HEK293T (cell line): ENCODE measurements around the gene RHBDD1.

Source experiments
- CTCF ChIA-PET: fragments of 350-600 bp; formaldehyde crosslinking; extraction: SDS; loops from one replicate; lab custom pipeline; 2021; ENCODE audit warnings: antibody characterized with exemption, inconsistent platforms; lab: Yijun Ruan, JAX
- POLR2A ChIA-PET: fragments of 350-600 bp; formaldehyde crosslinking; extraction: SDS; loops from one replicate; lab custom pipeline; 2020; ENCODE audit warnings: antibody characterized with exemption, inconsistent platforms; lab: Yijun Ruan, JAX
- DNase-seq: peaks from one replicate; pipeline ENCODE4 v3.0.0; 2012; ENCODE audit warnings: mixed read lengths; ENCODE audit errors: extremely low spot score
- ARNT ChIP-seq: fragments of 450-650 bp; IDR thresholded peaks from 2 replicates; pipeline ENCODE4 v1.6.1; 2017; ENCODE audit warnings: mild to moderate bottlenecking
- BHLHE40 ChIP-seq: fragments of 450-650 bp; IDR thresholded peaks from 2 replicates; pipeline ENCODE4 v1.6.1; 2016; ENCODE audit warnings: mild to moderate bottlenecking, moderate library complexity, borderline replicate concordance
- CTBP1 ChIP-seq: fragments of 450-650 bp; IDR thresholded peaks from 2 replicates; pipeline ENCODE4 v1.6.1; 2016; ENCODE audit warnings: borderline replicate concordance
- ELF4 ChIP-seq: fragments of 450-650 bp; IDR thresholded peaks from 2 replicates; pipeline ENCODE4 v1.6.1; 2017; ENCODE audit warnings: antibody characterized with exemption
- FOXA1 ChIP-seq: fragments of 450-650 bp; IDR thresholded peaks from 2 replicates; pipeline ENCODE4 v1.6.1; 2016; ENCODE audit warnings: mild to moderate bottlenecking
- FOXK2 ChIP-seq: fragments of 450-650 bp; IDR thresholded peaks from 2 replicates; pipeline ENCODE4 v1.6.1; 2016; ENCODE audit warnings: mild to moderate bottlenecking
- FOXM1 ChIP-seq: fragments of 450-650 bp; IDR thresholded peaks from 2 replicates; pipeline ENCODE4 v1.6.1; 2017; ENCODE audit warnings: mild to moderate bottlenecking, borderline replicate concordance
- HDGF ChIP-seq: fragments of 450-650 bp; IDR thresholded peaks from 2 replicates; pipeline ENCODE4 v1.6.1; 2017; ENCODE audit warnings: antibody characterized with exemption, borderline replicate concordance
- L3MBTL2 ChIP-seq: fragments of 450-650 bp; conservative IDR thresholded peaks from 2 replicates; pipeline ENCODE4 v1.6.1; 2016; ENCODE audit warnings: mild to moderate bottlenecking
- LEF1 ChIP-seq: fragments of 450-650 bp; IDR thresholded peaks from 2 replicates; pipeline ENCODE4 v1.6.1; 2017; ENCODE audit warnings: mild to moderate bottlenecking, borderline replicate concordance
- NFRKB ChIP-seq: fragments of 450-650 bp; IDR thresholded peaks from 2 replicates; pipeline ENCODE4 v1.6.1; 2016; ENCODE audit warnings: mild to moderate bottlenecking, moderate library complexity
- PKNOX1 ChIP-seq: fragments of 450-650 bp; IDR thresholded peaks from 2 replicates; pipeline ENCODE4 v1.6.1; 2016
- SP1 ChIP-seq: fragments of 450-650 bp; IDR thresholded peaks from 2 replicates; pipeline ENCODE4 v1.6.1; 2017
- SUZ12 ChIP-seq: fragments of 450-650 bp; IDR thresholded peaks from 2 replicates; pipeline ENCODE4 v1.6.1; 2016; ENCODE audit warnings: mild to moderate bottlenecking
- TARDBP ChIP-seq: fragments of 450-650 bp; IDR thresholded peaks from 2 replicates; pipeline ENCODE4 v1.6.1; 2016
- ZNF384 ChIP-seq: fragments of 450-650 bp; IDR thresholded peaks from 2 replicates; pipeline ENCODE4 v1.6.1; 2016

Gene RHBDD1

GRCh38 chr2:226910384-226910783, 74.5 kb downstream of the RHBDD1 start:
- ChIA-PET CTCF (no interaction called here), POLR2A (no interaction called here)
- DNase-seq, result no peak
- TF ChIP-seq ZNF384 (no peak), FOXM1 (no peak), FOXK2 (no peak), FOXA1 (no peak), ELF4 (no peak), PKNOX1 (no peak), TARDBP (no peak), LEF1 (no peak), BHLHE40 (no peak), NFRKB (no peak), HDGF (no peak), SP1 (no peak), L3MBTL2 (no peak), SUZ12 (no peak), ARNT (no peak)

- ChIA-PET POLR2A (no interaction called here), CTCF (no interaction called here)
- TF ChIP-seq HDGF (no peak), LEF1 (no peak), L3MBTL2 (no peak), PKNOX1 (no peak), ELF4 (no peak), CTBP1 (no peak), ZNF384 (no peak), FOXA1 (no peak), TARDBP (no peak), NFRKB (no peak), ARNT (no peak), BHLHE40 (no peak), SUZ12 (no peak)
- DNase-seq, result no peak
These were observed 76.1 kb downstream of the RHBDD1 start for GRCh38 chr2:226911932-226912331.

- no peak for DNase-seq
- TF ChIP-seq BHLHE40 (no peak), SUZ12 (no peak), NFRKB (no peak), SP1 (no peak), CTBP1 (no peak), HDGF (no peak), ELF4 (no peak), LEF1 (no peak), TARDBP (no peak), ARNT (no peak), FOXA1 (no peak), L3MBTL2 (no peak)
- CTCF ChIA-PET, result no interaction called here
- POLR2A ChIA-PET, result no interaction called here
These were observed 77.8 kb downstream of the RHBDD1 start for GRCh38 chr2:226913641-226914040.

DNA sequence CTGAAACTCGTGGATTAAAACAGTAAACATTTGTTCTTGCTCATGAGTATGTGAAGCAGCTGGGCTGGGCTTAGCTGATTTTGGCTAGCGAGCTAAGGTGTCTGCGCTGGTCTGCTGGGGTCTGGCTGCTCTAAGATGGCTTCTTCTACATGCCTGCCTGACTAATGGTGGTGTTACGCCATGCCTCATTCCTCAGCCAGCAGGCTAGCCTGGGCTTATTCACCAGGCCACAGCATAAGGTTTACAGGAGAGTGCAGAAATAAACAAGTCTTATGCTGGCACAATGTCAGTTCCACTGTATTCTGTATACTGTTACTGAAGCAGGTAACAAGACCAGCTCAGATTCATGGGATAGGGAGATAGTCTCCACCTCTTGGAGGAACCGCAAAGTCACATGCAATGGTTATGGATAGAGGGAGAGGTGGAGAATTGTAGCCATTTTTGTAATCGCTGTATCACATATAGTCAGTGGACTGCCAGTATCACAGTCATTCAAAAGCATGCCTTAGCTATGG, 80.0 kb downstream of the RHBDD1 start:
- ChIA-PET CTCF (no interaction called here), POLR2A (no interaction called here)
- TF ChIP-seq ZNF384 (no peak), HDGF (no peak), FOXM1 (no peak), FOXA1 (no peak), SP1 (no peak), PKNOX1 (no peak), TARDBP (no peak), CTBP1 (no peak), FOXK2 (no peak), NFRKB (no peak), LEF1 (no peak), ELF4 (no peak)
- no peak for DNase-seq

DNA sequence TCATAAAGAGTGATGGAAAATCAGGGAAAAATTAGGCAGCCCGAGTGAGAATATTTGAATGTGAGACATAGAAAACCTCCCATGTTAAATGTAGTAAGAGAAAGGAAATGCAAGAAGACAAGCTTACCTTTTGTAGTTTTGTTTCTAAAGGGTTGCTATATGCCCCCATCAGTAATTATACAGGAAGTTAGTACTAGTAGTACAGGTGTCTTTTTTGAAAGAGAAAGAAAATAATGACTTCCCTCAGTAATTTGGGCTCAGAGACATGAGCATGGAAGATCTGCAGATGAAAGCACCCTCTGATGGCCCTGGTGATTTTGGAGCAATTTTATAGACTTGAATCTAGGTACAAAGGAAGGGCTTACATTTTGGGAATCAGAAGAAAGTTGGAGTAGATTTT, 80.8 kb downstream of the RHBDD1 start:
- no peak for DNase-seq
- TF ChIP-seq ARNT (no peak), SUZ12 (no peak), FOXK2 (no peak), BHLHE40 (no peak), ZNF384 (no peak), HDGF (no peak), NFRKB (no peak), SP1 (no peak), LEF1 (no peak), FOXA1 (no peak), TARDBP (no peak), L3MBTL2 (no peak), PKNOX1 (no peak), FOXM1 (no peak), ELF4 (no peak), CTBP1 (no peak)
- CTCF ChIA-PET, result no interaction called here
- POLR2A ChIA-PET, result no interaction called here

DNA sequence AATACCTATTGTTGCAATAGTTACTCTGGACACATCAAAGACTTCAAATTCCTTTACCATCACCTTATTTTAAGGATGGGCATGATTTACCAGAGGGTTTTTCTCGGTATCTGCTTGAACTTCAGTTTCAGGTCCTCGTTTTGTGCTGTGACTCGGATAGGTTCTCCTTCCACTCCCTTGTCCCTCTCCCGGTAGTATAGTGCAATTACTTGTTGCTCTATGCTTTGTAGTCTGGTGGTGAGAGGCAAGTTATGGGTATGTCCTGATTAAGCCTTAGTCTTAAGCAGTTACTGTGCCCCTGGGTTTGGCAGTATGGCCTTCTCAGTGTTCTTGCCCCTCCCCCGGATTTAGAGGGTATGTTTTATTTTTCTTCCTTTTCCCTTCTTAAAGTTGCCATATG, 96.6 kb downstream of the RHBDD1 start:
- POLR2A ChIA-PET, result no interaction called here
- no peak for DNase-seq
- no peak for TF ChIP-seq BHLHE40
- no peak for TF ChIP-seq TARDBP
- no peak for TF ChIP-seq L3MBTL2
- no peak for TF ChIP-seq NFRKB
- no peak for TF ChIP-seq FOXM1
- TF ChIP-seq FOXA1, result no peak
- no peak for TF ChIP-seq PKNOX1
- no peak for TF ChIP-seq FOXK2
- no peak for TF ChIP-seq HDGF
- TF ChIP-seq ZNF384, result no peak
- no peak for TF ChIP-seq ARNT
- no peak for TF ChIP-seq SUZ12
- TF ChIP-seq SP1, result no peak
- CTCF ChIA-PET, result no interaction called here
